Spleen (tissue), 11 donors: ENCODE measurements around the gene STX8. TPM values are rescaled to one million over a fixed set of nuclear protein-coding genes. Genes with fewer than 3 reads are reported as not detected.

Experiments used
- DNase-seq: peaks from one replicate; pipeline ENCODE4 v3.0.0-alpha.2; 2020
- H3K27ac ChIP-seq, 8 donors: fragments of 200-600 bp; sonication (generic) in 7 of 8; 1 replicate in 4 of 8; 2 replicates in 4 of 8; pipeline versions ENCODE4 v1.5.0 to v1.8.0; 2016 to 2021; ENCODE audit warnings: inconsistent platforms in 4 of 8, mild to moderate bottlenecking in 4 of 8, moderate library complexity in 1 of 8
- H3K27me3 ChIP-seq, 7 donors: fragments of 200-600 bp; sonication (generic) in 6 of 7; replicated peaks in 1 of 7; 1 replicate in 4 of 7; 2 replicates in 3 of 7; pipeline versions ENCODE4 v1.5.0 to v1.8.0; 2016 to 2021; ENCODE audit warnings: inconsistent platforms in 3 of 7, mild to moderate bottlenecking in 1 of 7
- H3K36me3 ChIP-seq, 6 donors: fragments of 200-600 bp; sonication (generic) in 5 of 6; 1 replicate in 4 of 6; 2 replicates in 2 of 6; pipeline versions ENCODE4 v1.5.0 to v1.8.0; 2016 to 2021; ENCODE audit warnings: inconsistent platforms in 2 of 6
- H3K4me1 ChIP-seq, 6 donors: fragments of 200-600 bp; sonication (generic) in 5 of 6; 1 replicate in 3 of 6; 2 replicates in 3 of 6; pipeline versions ENCODE4 v1.5.0 to v1.8.0; 2016 to 2021; ENCODE audit warnings: inconsistent platforms in 3 of 6
- H3K4me3 ChIP-seq, 8 donors: fragments of 200-600 bp; sonication (generic) in 7 of 8; 1 replicate in 4 of 8; 2 replicates in 4 of 8; pipeline versions ENCODE4 v1.5.0 to v1.8.0; 2016 to 2021; ENCODE audit warnings: inconsistent platforms in 4 of 8, mild to moderate bottlenecking in 4 of 8, moderate library complexity in 2 of 8
- H3K9me3 ChIP-seq, 8 donors: fragments of 200-600 bp; sonication (generic) in 7 of 8; 1 replicate in 4 of 8; 2 replicates in 4 of 8; pipeline versions ENCODE4 v1.5.0 to v1.8.0; 2016 to 2021; ENCODE audit warnings: inconsistent platforms in 4 of 8
- POLR2A ChIP-seq, 3 donors: fragments of 450-650 bp; IDR thresholded peaks; one replicate each; pipeline ENCODE4 v1.5.1; 2017; ENCODE audit warnings: antibody characterized with exemption in 3 of 3, mild to moderate bottlenecking in 1 of 3
- POLR2AphosphoS5 ChIP-seq, 3 donors: sonication (generic); formaldehyde crosslinking; IDR thresholded peaks; one replicate each; pipeline ENCODE4 v1.5.1; 2017; ENCODE audit warnings: antibody characterized with exemption in 3 of 3
- WGBS, 5 donors: extraction: QIAGEN DNeasy Blood & Tissue Kit in 3 of 5; methylation state at CpG; one replicate each; pipeline versions ENCODE4 v1.1.5 to v1.1.7; 2013 to 2018; 5-methylcytosine and 5-hydroxymethylcytosine counted together
- intact Hi-C: fragments of 100-400 bp; cut with DNase I; formaldehyde crosslinking; loops from one replicate; pipeline ENCODE4 v1.15.0; 2023; ENCODE audit warnings: low total_unique reads
- polyA plus RNA-seq, 3 donors: library from polyadenylated mRNA; stranded (reverse); fragments of 200-250 nt; gene quantifications; one replicate each; pipeline ENCODE4 v1.2.1, GENCODE V29; 2013
- total RNA-seq, 7 donors: library from RNA; depleted of rRNA in 3 of 7; stranded (reverse); fragments of >200 nt in 3 of 7; fragmentation: NEBNext Ultra II Directional in 4 of 7; extraction: Animal tissue kit (Norgen Biotek cat#: 25700) in 4 of 7; gene quantifications; one replicate each; pipeline versions ENCODE4 v1.1.0 to v1.2.1, GENCODE V29; 2016 to 2021
- TF ChIP-seq, protein P1 (sequence below), 11 experiments: fragments of 200-600 bp in 7 of 11; fragments of 450-650 bp in 4 of 11; sonication (generic) in 4 of 11; IDR thresholded peaks in 8 of 11; conservative IDR thresholded peaks in 3 of 11; 1 replicate in 7 of 11; 2 replicates in 4 of 11; pipeline versions ENCODE4 v1.4.0 to v1.8.0; 2016 to 2021; ENCODE audit warnings: antibody characterized with exemption in 11 of 11, inconsistent platforms in 4 of 11, mild to moderate bottlenecking in 1 of 11
- donor health status: healthy with polysubstance abuse.
- donor health status: DM: no; HTN: no; CAD: no; lungs with moderate emphysema.
- donor health status: DM: no; HTN: no; CAD: no.
- donor health status: Bipolar disorder and iron deficiency.
- donor health status: healthy.
- donor health status: DM: no; HTN: no; CAD: no.
- donor health status: DM: yes; HTN: yes; CAD: no.

Gene STX8
- total and polyA plus RNA-seq, 10 donors: 37.3 to 59.8 (median 48.9) TPM

DNA sequence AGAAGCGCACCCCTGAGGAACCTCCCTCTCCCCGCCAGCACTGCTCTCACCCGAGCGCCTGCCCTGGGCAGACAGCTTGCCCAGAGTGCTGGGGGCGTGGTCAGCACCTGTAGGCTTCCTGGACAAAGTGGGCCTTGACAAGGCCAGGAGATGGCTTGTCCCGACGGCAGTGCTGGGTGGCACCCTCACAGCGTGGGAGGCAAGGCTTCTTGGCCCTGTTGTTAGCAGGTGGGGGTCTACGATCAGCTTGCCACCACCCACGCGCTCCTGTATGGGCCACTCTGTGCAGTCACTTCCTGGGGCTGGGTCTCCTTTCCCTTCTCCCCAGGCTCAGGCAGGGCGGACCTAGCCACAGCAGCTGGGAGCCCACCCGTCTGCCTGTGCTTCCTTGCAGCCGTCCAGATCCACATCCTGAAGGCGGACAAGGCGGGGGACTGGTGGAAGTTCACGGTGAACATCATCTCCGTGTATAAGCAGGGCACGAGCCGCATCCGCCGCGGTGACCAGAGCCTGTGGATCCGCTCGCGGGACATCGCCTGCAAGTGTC is 336.3 kb downstream of the STX8 start:
- TF ChIP-seq, protein P1, sequence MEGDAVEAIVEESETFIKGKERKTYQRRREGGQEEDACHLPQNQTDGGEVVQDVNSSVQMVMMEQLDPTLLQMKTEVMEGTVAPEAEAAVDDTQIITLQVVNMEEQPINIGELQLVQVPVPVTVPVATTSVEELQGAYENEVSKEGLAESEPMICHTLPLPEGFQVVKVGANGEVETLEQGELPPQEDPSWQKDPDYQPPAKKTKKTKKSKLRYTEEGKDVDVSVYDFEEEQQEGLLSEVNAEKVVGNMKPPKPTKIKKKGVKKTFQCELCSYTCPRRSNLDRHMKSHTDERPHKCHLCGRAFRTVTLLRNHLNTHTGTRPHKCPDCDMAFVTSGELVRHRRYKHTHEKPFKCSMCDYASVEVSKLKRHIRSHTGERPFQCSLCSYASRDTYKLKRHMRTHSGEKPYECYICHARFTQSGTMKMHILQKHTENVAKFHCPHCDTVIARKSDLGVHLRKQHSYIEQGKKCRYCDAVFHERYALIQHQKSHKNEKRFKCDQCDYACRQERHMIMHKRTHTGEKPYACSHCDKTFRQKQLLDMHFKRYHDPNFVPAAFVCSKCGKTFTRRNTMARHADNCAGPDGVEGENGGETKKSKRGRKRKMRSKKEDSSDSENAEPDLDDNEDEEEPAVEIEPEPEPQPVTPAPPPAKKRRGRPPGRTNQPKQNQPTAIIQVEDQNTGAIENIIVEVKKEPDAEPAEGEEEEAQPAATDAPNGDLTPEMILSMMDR (IDR thresholded peaks at IDR 0.05 in 8 of 11, conservative IDR thresholded peaks at IDR 0.05 in 3 of 11): no peak
- TF ChIP-seq POLR2AphosphoS5 (IDR thresholded peaks at IDR 0.05): peak in 2 of 3 donors; percentile 5 to 25

DNA sequence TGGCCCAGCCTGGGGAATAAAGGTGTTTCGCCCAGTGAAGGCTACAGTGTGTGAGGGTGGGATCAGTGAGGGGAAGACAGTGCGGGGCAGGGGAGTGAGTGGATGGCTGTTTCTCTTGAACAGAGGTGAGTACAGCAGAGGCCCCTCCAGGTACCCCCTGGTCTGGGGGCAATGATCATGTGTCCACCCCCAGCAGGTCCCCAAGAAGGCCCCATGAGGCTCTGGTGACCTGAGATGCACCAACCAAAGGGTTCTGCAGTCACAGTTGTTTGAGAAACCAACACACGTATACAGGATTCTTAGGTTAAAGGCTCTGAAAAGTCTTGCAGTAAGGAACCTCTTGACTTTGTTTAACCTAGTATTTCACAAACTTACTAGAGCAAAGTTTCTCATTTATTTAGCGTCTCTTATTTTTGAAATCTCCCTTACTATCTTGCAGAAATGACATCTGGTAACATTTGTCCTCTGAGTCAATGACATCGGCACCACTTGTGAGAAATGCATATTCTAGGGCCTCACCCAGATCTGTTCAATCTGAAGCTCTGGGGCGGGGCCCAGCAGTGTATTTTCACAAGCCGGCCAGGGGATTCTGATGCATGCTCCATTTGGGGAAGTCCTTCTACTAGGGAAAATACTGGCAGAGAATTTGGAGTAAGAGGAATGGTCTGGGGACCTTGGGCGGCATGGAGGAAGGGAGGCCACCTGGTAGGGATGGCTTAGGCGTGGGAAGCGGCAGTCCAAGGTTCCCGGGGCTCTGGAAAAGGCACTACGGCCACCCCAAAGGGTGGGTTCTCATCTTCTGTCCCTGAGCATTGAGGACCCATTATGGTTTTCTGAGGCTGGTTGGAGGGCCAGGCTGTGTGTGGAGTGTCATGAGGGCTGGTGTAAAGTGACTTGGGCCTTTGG is 337.0 kb downstream of the STX8 start:
- TF ChIP-seq POLR2AphosphoS5 (IDR thresholded peaks at IDR 0.05): no peak
- Histone ChIP-seq H3K4me1 (peaks cover 5 to 29% (median 21%) of the 10 kb centered on the region in 6 donors), H3K4me3 (peak overlapping the region in 2 of 8 donors; percentile 54 to 75), H3K27me3 (peaks cover 0 to 32% (median 5%) of the 10 kb centered on the region in 7 donors), H3K27ac (no peak overlapping the region), H3K9me3 (no peaks in the 10 kb centered on the region), H3K36me3 (no peaks in the 10 kb centered on the region)
- 87 to 93% (median 89%) methylated on average over 12 of the region's 12 CpGs for WGBS, 5 donors
- intact Hi-C loops: no loop called here
- DNase-seq: peak; percentile 69

More for the DNA sequence above, 336.3 kb downstream of the STX8 start:
- Histone ChIP-seq H3K4me3 (peak overlapping the region in 7 of 8 donors; percentile 30 to 75 (median 45)), H3K4me1 (peaks cover 5 to 29% (median 21%) of the 10 kb centered on the region in 6 donors), H3K27ac (peak overlapping the region in 4 of 8 donors; percentile 77 to 85 (median 82)), H3K9me3 (no peaks in the 10 kb centered on the region), H3K27me3 (peaks cover 0 to 25% (median 0%) of the 10 kb centered on the region in 7 donors), H3K36me3 (no peaks in the 10 kb centered on the region)
- 15 to 77% (median 25%) methylated on average over 5 to 27 of the region's 27 CpGs for WGBS, 5 donors
- DNase-seq: peak; percentile 86
- intact Hi-C loops: no loop called here

DNA sequence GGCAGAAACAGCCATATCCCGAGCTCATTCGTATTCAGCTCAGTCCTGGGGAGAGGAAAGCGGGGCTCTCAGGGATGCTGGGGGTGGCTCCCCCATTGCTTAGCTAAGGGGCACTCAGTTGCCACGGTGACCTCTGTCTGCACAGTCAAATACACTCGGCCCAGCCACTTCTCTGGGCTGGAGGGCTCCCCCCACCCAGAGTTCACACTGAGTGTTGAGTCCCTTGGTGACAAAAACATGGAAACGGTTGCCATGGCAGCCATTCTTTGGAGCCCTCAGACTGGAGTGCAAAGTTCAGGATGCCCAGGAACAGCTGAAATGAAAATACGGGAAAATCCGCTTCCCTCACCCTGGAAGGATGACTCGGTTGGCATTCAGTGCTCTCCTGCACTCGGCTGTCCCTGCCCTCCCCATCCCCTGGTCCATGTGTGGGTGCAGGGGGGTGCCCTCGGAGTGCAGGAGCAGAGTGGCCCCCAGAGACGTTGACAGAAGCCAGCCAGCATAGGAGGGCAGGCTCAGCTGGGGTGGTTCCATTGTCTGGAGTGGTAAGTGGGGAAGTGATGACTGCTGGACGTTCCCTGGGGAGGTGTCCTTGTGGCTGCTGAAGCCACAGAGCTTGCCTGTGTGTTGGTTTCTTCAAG is 337.8 kb downstream of the STX8 start:
- no peak for TF ChIP-seq POLR2A (IDR thresholded peaks at IDR 0.05)

DNA sequence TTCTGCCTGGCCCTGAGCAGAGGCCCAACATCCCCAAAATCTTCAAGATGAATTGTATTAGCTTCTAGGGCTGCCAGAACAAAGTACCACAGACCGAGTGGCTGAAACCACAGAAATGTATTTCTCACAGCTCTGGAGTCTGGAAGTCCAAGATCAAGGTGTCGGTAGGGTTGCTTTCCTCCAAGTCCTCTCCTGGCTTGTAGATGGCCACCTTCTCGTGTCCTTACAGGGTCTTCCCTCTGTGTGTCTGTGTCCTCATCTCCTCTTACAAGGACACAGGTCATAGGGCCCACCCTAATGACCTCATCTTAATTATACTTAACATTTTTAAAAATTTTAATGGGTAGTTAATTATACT is 338.6 kb downstream of the STX8 start:
- no peak overlapping the region for H3K4me3 ChIP-seq
- WGBS, 5 donors: 78 to 94% (median 88%) methylated on average over 3 of the region's 3 CpGs
- no peak for DNase-seq
- H3K27me3 ChIP-seq: peaks cover 0 to 48% (median 20%) of the 10 kb centered on the region in 7 donors
- peaks cover 5 to 29% (median 21%) of the 10 kb centered on the region in 6 donors for H3K4me1 ChIP-seq
- intact Hi-C loops: no loop called here
- H3K27ac ChIP-seq: no peak overlapping the region
- H3K9me3 ChIP-seq: no peaks in the 10 kb centered on the region
- TF ChIP-seq POLR2AphosphoS5 (IDR thresholded peaks at IDR 0.05): no peak
- TF ChIP-seq POLR2A (IDR thresholded peaks at IDR 0.05): no peak
- TF ChIP-seq, protein P1 (IDR thresholded peaks at IDR 0.05 in 8 of 11, conservative IDR thresholded peaks at IDR 0.05 in 3 of 11): no peak
- no peaks in the 10 kb centered on the region for H3K36me3 ChIP-seq

More for the DNA sequence above, 337.8 kb downstream of the STX8 start:
- DNase-seq: peak; percentile 63
- Histone ChIP-seq H3K4me3 (no peak overlapping the region), H3K36me3 (no peaks in the 10 kb centered on the region), H3K27ac (no peak overlapping the region), H3K9me3 (no peaks in the 10 kb centered on the region), H3K27me3 (peaks cover 0 to 41% (median 13%) of the 10 kb centered on the region in 7 donors), H3K4me1 (peaks cover 5 to 29% (median 21%) of the 10 kb centered on the region in 6 donors)
- WGBS, 5 donors: 85 to 92% (median 88%) methylated on average over 12 to 13 of the region's 13 CpGs
- intact Hi-C loops: no loop called here
